Muscle of leg (tissue), 11 donors: ENCODE data around the gene ZDHHC11. TPM values are rescaled to one million over a fixed set of nuclear protein-coding genes. Genes with fewer than 3 reads are reported as not detected.

Source experiments
- DNase-seq: peaks from one replicate; pipeline ENCODE4 v3.0.0; 2013
- H3K27ac ChIP-seq: one replicate; pipeline ENCODE4 v1.5.1; 2013; ENCODE audit warnings: mild to moderate bottlenecking, low read length, control low read depth
- H3K27me3 ChIP-seq: one replicate; pipeline ENCODE4 v1.6.1; 2013; ENCODE audit warnings: low read length; ENCODE audit not compliant: control insufficient read depth, insufficient read depth
- H3K36me3 ChIP-seq: one replicate; pipeline ENCODE4 v1.6.1; 2013; ENCODE audit warnings: low read length; ENCODE audit not compliant: control insufficient read depth, insufficient read depth
- H3K4me1 ChIP-seq: one replicate; pipeline ENCODE4 v1.6.1; 2013; ENCODE audit warnings: low read length; ENCODE audit not compliant: control insufficient read depth, insufficient read depth
- H3K4me3 ChIP-seq: one replicate; pipeline ENCODE4 v1.5.1; 2013; ENCODE audit warnings: low read length, control low read depth
- H3K9me3 ChIP-seq: replicated peaks from 2 replicates; pipeline ENCODE4 v1.6.1; 2013; ENCODE audit warnings: low read depth, low read length; ENCODE audit not compliant: control insufficient read depth
- WGBS: methylation state at CpG from one replicate; pipeline ENCODE4 v1.1.5; 2013; ENCODE audit warnings: missing lambda C conversion rate; ENCODE audit not compliant: insufficient coverage; 5-methylcytosine and 5-hydroxymethylcytosine counted together
- polyA plus RNA-seq, 8 donors: library from polyadenylated mRNA; unstranded; fragments of 120-200 nt; gene quantifications; one replicate each; pipeline versions ENCODE4 v1.2.1 to v1.2.3, GENCODE V29; 2013; ENCODE audit warnings: inconsistent platforms in 1 of 8, low replicate concordance in 1 of 8; ENCODE audit not compliant: insufficient read length in 8 of 8, insufficient read depth in 1 of 8
- total RNA-seq: library from RNA; stranded (reverse); fragments of 120-200 nt; gene quantifications from one replicate; pipeline ENCODE4 v1.2.4, GENCODE V29; 2013

Gene ZDHHC11
- total and polyA plus RNA-seq, 9 donors = 2.8 to 24.9 (median 10.5) TPM

DNA sequence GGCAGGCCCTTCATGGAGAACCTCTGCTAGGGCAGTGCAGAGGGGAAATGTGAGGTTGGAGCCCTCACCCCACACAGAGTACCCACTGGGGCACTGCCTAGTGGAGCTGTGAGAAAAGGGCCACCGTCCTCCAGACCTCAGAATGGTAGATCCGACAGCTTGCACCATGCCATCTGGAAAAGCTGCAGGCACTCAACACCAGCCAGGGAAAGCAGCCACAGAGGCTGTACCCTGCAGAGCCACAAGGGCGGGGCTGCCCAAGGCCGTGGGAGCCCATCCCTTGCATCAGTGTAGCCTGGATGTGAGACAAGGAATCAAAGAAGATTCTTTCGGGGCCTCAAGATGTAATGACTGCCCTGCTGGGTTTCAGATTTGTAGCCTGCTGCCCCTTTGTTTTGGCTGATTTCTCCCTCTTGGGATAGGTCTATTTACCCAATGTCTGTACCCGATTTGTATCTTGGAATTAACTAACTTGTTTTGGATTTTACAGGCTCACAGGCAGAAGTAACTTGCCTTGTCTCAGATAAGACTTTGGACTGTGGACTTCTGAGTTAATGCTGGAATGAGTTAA is 16.6 kb upstream of the ZDHHC11 start:
- Histone ChIP-seq H3K27me3 (no peaks in the 10 kb centered on the region), H3K4me3 (no peak overlapping the region), H3K27ac (no peak overlapping the region), H3K4me1 (peaks cover 4% of the 10 kb centered on the region), H3K36me3 (peaks cover 99% of the 10 kb centered on the region), H3K9me3 (no peaks in the 10 kb centered on the region)
- 92% methylated on average over 6 of the region's 6 CpGs for WGBS
- no peak for DNase-seq

DNA sequence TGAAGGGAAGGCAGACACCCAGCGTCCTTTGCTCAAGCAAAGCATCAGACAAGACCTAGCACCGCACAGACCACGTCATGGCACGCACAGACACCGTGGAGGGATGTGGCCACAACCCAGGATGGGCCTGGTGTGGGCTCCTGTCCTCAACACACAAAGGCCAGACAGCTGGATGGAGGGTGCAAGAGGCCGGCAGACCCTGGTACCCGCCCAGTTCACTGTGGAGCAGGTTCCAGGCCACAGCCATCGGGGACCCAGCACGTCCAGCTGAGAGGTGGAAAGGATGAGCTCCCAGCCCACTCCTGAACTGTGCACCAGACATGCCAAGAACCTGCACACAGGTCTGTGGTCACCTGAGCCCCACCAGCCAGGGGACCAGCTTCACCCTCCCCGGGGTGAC is 15.0 kb upstream of the ZDHHC11 start:
- DNase-seq = no peak

GRCh38 chr5:865168-865521 is 14.4 kb upstream of the ZDHHC11 start:
- Histone ChIP-seq H3K27ac (no peak overlapping the region), H3K4me1 (peaks cover 4% of the 10 kb centered on the region), H3K4me3 (no peak overlapping the region), H3K36me3 (peaks cover 87% of the 10 kb centered on the region), H3K9me3 (no peaks in the 10 kb centered on the region), H3K27me3 (no peaks in the 10 kb centered on the region)
- DNase-seq = no peak
- WGBS = 88% methylated on average over 24 of the region's 24 CpGs

More for the DNA sequence above, 15.0 kb upstream of the ZDHHC11 start:
- peaks cover 4% of the 10 kb centered on the region for H3K4me1 ChIP-seq
- no peaks in the 10 kb centered on the region for H3K27me3 ChIP-seq
- 93% methylated on average over 10 of the region's 10 CpGs for WGBS
- no peak overlapping the region for H3K27ac ChIP-seq
- H3K4me3 ChIP-seq = no peak overlapping the region
- peaks cover 94% of the 10 kb centered on the region for H3K36me3 ChIP-seq
- H3K9me3 ChIP-seq = no peaks in the 10 kb centered on the region

DNA sequence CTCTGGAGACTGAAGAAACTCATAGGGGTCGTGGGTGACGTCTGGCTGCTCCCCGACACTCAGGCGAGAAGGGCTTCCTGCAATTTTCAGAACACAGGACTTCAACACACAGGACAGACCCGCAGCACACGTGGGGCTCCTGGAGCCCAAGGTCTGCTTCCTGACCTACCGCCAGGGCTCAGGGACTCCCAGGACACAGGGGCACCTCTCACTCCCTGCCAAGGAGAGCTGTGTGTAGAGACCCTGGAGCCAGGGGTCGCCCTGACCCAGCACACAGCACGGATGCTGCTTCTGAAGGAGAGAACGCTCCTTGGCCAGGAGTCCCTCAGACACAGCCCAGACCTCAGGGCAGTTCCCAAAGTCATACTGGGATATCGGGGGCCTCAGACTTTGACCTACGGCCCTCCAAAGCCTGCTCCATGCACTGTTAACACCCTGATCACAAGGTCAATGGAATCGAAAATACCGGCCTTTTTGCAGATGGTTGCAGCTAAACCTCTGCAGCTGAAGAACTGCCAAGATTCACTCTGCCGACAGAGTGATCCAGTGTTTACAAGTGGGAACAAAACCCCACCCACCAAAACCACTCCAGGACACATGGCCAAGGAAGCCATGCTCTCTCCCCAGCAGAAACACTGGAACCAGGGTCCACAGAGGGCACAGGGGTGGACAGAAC is 13.8 kb upstream of the ZDHHC11 start:
- Histone ChIP-seq H3K36me3 (peaks cover 85% of the 10 kb centered on the region), H3K4me1 (peaks cover 4% of the 10 kb centered on the region), H3K4me3 (no peak overlapping the region), H3K27me3 (no peaks in the 10 kb centered on the region), H3K27ac (no peak overlapping the region), H3K9me3 (no peaks in the 10 kb centered on the region)
- peak; percentile 48 for DNase-seq
- WGBS = 67% methylated on average over 15 of the region's 15 CpGs

- Histone ChIP-seq H3K27ac (no peak overlapping the region), H3K36me3 (peaks cover 72% of the 10 kb centered on the region), H3K27me3 (no peaks in the 10 kb centered on the region), H3K4me1 (peaks cover 4% of the 10 kb centered on the region), H3K4me3 (no peak overlapping the region), H3K9me3 (no peaks in the 10 kb centered on the region)
- no peak for DNase-seq
- WGBS = 90% methylated on average over 16 of the region's 16 CpGs
These were observed 12.5 kb upstream of the ZDHHC11 start for GRCh38 chr5:863244-863805.

- WGBS = 76% methylated on average over 25 of the region's 25 CpGs
- H3K9me3 ChIP-seq = no peaks in the 10 kb centered on the region
- H3K27ac ChIP-seq = no peak overlapping the region
- peaks cover 65% of the 10 kb centered on the region for H3K36me3 ChIP-seq
- H3K4me1 ChIP-seq = peaks cover 4% of the 10 kb centered on the region
- DNase-seq = no peak
- no peak overlapping the region for H3K4me3 ChIP-seq
- no peaks in the 10 kb centered on the region for H3K27me3 ChIP-seq
These were observed 11.8 kb upstream of the ZDHHC11 start for GRCh38 chr5:862367-863243.

DNA sequence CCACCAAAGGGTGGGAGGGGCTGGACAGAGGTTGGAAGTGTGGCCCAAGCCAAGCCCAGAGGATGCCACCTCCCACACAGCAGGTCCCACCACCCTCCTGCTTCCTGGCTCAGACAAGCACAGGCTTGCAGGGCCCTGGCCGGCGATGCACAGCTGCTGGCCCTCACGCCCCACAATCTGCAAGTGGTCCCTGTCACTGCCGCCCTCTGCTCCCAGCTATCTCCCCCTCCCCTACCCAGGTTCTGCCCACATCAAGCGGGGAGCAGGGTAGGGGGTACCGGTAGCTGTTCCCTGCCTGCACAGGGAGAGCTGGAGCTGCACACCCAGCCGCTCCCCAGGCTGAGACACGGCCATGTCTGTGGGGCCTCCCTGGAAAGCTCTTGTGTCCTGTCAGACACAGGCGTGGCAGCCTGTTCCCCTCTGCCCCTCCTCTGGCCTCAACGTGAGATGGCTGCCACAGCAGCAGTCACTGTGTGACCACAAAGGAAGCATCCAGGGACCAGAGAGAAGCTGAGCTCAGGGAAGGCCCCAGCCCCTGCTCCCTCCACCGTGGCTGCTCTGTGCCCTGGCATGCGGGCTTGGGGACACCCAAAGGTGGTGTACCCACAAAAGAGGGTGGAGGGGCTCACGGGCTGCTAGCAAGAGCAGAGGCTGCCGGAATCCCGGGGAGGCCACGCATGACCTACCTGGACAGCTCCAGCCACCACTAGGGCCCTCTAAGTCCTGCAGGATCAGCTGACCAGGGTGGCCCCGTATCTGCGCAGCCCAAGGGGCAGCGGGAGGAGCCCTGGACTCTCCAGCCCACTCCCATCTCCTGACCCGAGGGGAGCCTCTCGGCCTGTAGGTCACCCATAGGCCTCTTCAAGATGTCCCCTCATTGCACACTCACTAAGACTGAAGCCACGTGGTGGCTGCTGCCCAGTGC is 10.9 kb upstream of the ZDHHC11 start:
- WGBS = 79% methylated on average over 22 of the region's 22 CpGs
- no peak overlapping the region for H3K27ac ChIP-seq
- no peak for DNase-seq
- peaks cover 56% of the 10 kb centered on the region for H3K36me3 ChIP-seq
- no peaks in the 10 kb centered on the region for H3K27me3 ChIP-seq
- no peak overlapping the region for H3K4me3 ChIP-seq
- H3K4me1 ChIP-seq = peaks cover 4% of the 10 kb centered on the region
- no peaks in the 10 kb centered on the region for H3K9me3 ChIP-seq

- H3K9me3 ChIP-seq = no peaks in the 10 kb centered on the region
- no peak overlapping the region for H3K27ac ChIP-seq
- H3K36me3 ChIP-seq = peaks cover 45% of the 10 kb centered on the region
- 90% methylated on average over 14 of the region's 15 CpGs for WGBS
- H3K4me3 ChIP-seq = no peak overlapping the region
- peaks cover 4% of the 10 kb centered on the region for H3K4me1 ChIP-seq
- DNase-seq = no peak
- H3K27me3 ChIP-seq = no peaks in the 10 kb centered on the region
These were observed 9.8 kb upstream of the ZDHHC11 start for GRCh38 chr5:860506-861150.

DNA sequence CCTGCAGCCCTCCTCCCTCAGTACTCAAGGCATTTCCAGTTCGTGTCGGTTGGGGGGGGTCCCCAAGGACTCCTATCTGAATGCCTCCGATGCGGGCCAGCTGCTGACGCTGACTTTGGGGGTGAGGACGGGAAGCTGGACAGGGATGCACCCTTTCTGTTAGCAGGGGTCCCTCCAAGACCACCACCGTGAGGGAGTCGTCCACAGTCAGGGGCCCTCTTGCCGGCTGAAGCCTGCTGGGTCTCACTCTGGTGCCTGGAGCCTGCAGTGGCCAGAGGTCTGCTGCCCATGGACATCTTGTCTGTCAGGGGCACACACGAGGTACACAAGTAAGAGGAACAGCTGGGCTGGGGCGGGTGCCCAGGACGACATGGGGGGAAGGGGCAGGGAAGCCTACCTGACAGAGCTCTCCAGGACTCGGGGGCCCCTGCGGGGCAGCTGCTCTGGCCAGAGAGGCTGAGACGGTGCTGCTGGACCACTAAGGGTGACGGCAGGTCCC is 9.1 kb upstream of the ZDHHC11 start:
- Histone ChIP-seq H3K9me3 (no peaks in the 10 kb centered on the region), H3K4me1 (peaks cover 4% of the 10 kb centered on the region), H3K27me3 (peaks cover 2% of the 10 kb centered on the region), H3K36me3 (peaks cover 38% of the 10 kb centered on the region), H3K27ac (no peak overlapping the region), H3K4me3 (no peak overlapping the region)
- 79% methylated on average over 16 of the region's 16 CpGs for WGBS
- DNase-seq = no peak
